Epithelial cell of prostate (primary cell): ENCODE measurements around the gene BMP6.

Experiments used
- DNase-seq: peaks from one replicate; pipeline ENCODE4 v3.0.0-alpha.2; 2011; ENCODE audit warnings: low read depth, low spot score
- H3K27ac ChIP-seq: fragments of 450-650 bp; 2 replicates; pipeline ENCODE4 v1.5.1; 2017; ENCODE audit warnings: mild to moderate bottlenecking

The BMP6 gene

GRCh38 chr6:7912736-7913517, 187.0 kb downstream of the BMP6 start:
- no peak overlapping the region for H3K27ac ChIP-seq
- DNase-seq = no peak

- DNase-seq = no peak
- H3K27ac ChIP-seq = no peak overlapping the region
Observed at GRCh38 chr6:7914311-7914710, 188.4 kb downstream of the BMP6 start.

- no peak for DNase-seq
Observed at GRCh38 chr6:7914991-7915789, 189.3 kb downstream of the BMP6 start.

GRCh38 chr6:7916959-7917358, 191.1 kb downstream of the BMP6 start:
- no peak overlapping the region for H3K27ac ChIP-seq
- DNase-seq = no peak

More at GRCh38 chr6:7914991-7915789, 189.3 kb downstream of the BMP6 start:
- no peak overlapping the region for H3K27ac ChIP-seq

GRCh38 chr6:7917729-7918128, 191.8 kb downstream of the BMP6 start:
- DNase-seq = no peak
- no peak overlapping the region for H3K27ac ChIP-seq

GRCh38 chr6:7918403-7918802, 192.5 kb downstream of the BMP6 start:
- H3K27ac ChIP-seq = no peak overlapping the region

GRCh38 chr6:7919871-7920270, 194.0 kb downstream of the BMP6 start:
- DNase-seq = peak; percentile 68
- H3K27ac ChIP-seq = peak overlapping the region; percentile 32

More at GRCh38 chr6:7918403-7918802, 192.5 kb downstream of the BMP6 start:
- DNase-seq = no peak

- peak overlapping the region; percentile 32 for H3K27ac ChIP-seq
- peak; percentile 44 for DNase-seq
Observed at GRCh38 chr6:7920425-7920824, 194.5 kb downstream of the BMP6 start.

GRCh38 chr6:7921046-7921445, 195.1 kb downstream of the BMP6 start:
- H3K27ac ChIP-seq = no peak overlapping the region
- no peak for DNase-seq

GRCh38 chr6:7921632-7922092, 195.8 kb downstream of the BMP6 start:
- DNase-seq = no peak
- no peak overlapping the region for H3K27ac ChIP-seq

- no peak overlapping the region for H3K27ac ChIP-seq
- no peak for DNase-seq
Observed at GRCh38 chr6:7922596-7922995, 196.7 kb downstream of the BMP6 start.

- no peak overlapping the region for H3K27ac ChIP-seq
- no peak for DNase-seq
Observed at GRCh38 chr6:7924867-7925266, 199.0 kb downstream of the BMP6 start.
